Measurements from ENCODE around the gene PDS5B. TPM values are rescaled to one million over a fixed set of nuclear protein-coding genes. Genes with fewer than 3 reads are reported as not detected.

The PDS5B gene
- total RNA-seq, 1 donor from 2014 or later = 60.7 TPM

DNA sequence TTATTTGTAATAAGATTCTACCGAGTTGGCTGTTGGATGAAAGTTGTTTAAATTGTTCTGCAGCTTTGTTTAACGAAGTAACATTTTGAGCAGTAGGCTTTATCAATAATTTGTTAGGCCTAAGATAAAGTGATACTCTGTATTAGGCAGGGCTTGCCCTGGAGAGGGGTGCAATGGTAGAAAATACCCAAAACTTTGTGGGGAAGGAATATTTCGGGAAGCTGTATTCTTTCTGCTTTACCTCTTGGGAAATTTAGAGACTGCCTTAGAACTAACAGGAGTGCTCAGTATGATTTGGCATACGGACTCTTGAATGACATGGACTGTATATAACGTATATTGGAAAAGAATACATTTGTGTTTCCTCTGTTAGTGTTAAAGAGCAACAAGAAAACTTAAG lies 2.5 kb downstream of the PDS5B start:
- intact Hi-C loops (cut with micrococcal nuclease) = loop anchor here (5.0 kb wide), 6 partner anchors 444 to 1089 kb away; partner anchors contain the start of gene FRY

- intact Hi-C loops (cut with micrococcal nuclease) = loop anchor here (5.0 kb wide), 6 partner anchors 443 to 1088 kb away; partner anchors contain the start of gene FRY
These were observed 3.2 kb downstream of the PDS5B start for GRCh38 chr13:32589471-32589870.

- intact Hi-C loops (cut with micrococcal nuclease) = no loop called here
These were observed 4.0 kb downstream of the PDS5B start for GRCh38 chr13:32590266-32590665.

GRCh38 chr13:32592082-32592481 lies 5.8 kb downstream of the PDS5B start:
- intact Hi-C loops (cut with micrococcal nuclease) = no loop called here

DNA sequence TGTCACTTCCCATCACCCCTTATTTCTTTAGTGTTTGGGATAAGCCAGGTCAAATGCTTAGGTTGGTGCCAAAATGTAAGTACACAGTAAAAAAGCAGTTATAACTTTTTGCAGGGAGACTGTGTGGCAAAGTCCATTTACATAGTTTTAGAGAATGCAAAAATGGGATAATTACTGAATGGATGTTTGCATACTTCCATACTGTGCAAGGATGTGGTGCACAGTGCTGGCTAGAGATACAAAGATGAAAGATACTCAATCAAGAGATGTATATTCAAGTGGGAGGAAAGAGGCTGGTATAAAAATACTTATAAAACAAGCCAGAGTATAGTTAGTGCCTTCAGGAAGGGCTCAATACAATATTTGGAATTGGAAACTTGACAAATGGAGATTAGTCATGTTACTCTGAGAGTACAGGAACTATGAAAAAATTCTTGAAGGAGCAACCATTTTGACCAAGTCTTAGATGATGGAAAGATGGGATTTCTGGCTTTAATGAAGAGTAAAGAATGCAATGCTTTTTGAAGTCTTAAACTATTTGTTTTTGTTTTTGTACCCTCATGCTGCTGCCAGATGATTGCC lies 8.0 kb downstream of the PDS5B start:
- intact Hi-C loops (cut with micrococcal nuclease) = no loop called here

DNA sequence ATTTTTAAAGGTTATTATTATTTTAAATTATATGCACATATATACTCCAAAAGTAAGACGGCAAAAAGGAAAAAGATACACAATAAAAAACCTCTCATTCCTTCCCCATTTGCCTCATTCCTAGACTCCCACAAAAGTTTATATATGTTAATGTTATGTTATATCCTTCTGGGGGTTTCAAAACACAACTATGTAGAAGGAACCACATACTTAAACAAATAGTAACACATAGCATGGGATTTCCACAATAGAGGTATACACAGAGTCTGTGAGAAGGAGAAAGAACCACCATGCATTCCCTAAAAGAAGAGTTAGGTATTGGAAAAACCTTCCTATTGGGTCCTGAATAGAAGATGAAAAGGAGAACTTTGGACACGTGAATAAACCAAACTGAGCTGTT lies 9.1 kb downstream of the PDS5B start:
- intact Hi-C loops (cut with micrococcal nuclease) = no loop called here

GRCh38 chr13:32600890-32601289 lies 14.6 kb downstream of the PDS5B start:
- intact Hi-C loops (cut with micrococcal nuclease) = no loop called here

DNA sequence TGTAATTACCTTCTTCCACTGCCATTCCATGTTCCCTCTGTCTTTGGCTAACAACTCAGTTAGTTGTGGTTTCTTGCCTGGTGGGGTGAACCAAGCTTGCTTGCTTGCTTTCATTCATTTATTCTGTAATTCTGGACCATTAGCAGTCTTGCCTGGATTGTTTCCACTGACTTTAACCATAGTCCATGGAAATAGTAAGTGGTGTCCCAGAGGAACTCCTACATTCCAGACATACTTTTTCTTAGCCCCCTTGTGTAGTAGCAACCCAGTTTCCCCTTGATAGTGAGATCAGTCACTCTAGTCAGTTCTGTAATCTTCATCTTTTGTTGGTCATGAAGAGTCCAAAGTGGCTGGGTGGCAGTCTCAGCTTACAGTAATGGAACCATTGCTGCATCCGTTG lies 23.2 kb downstream of the PDS5B start:
- intact Hi-C loops (cut with micrococcal nuclease) = no loop called here

GRCh38 chr13:32610538-32610937 lies 24.3 kb downstream of the PDS5B start:
- intact Hi-C loops (cut with micrococcal nuclease) = no loop called here

DNA sequence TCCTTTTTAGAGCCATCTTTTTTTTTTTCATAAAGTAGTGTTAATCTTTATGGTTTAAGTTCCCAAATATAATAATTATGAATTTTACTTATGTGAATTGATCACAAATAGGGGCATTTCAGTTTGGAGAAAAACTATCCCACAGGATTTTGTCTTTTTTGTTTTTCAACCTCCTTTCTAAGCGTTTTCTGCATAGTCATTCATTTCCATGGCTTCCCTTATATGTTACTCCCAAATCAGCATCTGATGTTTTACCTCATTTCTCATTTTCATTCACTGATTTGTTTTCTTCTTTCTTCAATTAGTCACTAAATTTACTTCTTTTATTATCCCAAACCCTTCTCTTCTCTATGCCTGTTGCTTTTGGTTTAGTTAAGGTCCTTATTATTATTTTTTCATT lies 24.7 kb downstream of the PDS5B start:
- intact Hi-C loops (cut with micrococcal nuclease) = no loop called here

DNA sequence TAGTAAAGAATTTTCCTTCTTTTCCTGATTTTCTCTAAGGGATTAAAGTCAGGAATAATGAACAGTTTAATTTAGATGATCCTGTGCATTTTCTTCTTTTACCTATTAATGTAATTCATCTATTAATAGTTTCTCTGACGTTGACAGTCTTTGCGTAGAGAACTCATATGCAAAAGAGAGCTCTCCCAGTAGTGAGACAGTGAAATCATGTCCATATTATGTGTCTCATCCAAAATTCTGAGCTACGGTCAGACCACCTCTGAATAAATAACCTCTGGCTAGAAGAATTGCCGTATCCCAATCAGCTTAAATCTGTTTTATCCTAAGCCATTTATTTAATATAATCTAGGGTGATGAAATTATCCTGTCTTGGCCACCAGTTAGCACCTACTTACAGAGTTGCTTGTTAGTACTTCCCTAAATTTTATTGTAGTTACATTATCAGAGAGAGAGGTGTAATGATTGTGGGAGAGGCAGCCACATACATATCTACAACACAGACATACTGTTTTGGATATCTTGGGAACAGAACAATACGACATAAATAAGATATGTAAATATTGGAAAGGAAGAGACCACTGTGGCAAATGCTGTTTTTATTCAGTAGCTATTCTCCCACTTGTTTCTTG lies 30.7 kb downstream of the PDS5B start:
- intact Hi-C loops (cut with micrococcal nuclease) = no loop called here

DNA sequence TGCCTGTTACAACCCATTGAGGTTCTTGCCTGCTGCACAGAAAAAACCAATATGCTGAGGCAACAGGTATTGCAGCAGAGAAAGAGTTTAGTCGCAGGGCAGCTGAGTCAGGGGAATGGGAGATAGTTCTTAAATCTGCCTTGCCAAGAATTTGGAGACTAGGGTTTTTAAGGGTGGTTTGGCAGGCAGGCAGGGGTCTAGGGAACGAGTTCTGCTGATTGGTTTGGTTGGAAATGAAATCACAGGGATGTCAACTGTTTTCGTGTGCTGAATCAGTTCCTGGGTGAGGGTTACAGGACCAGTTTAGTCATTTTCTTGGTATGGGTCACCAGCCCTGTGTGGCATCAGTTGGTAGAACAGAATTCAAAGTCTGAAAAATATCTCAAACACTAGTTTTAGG lies 36.6 kb downstream of the PDS5B start:
- intact Hi-C loops (cut with micrococcal nuclease) = no loop called here

- intact Hi-C loops (cut with micrococcal nuclease) = no loop called here
These were observed 38.2 kb downstream of the PDS5B start for GRCh38 chr13:32624441-32624840.

- intact Hi-C loops (cut with micrococcal nuclease) = no loop called here
These were observed 41.5 kb downstream of the PDS5B start for GRCh38 chr13:32627793-32628192.

DNA sequence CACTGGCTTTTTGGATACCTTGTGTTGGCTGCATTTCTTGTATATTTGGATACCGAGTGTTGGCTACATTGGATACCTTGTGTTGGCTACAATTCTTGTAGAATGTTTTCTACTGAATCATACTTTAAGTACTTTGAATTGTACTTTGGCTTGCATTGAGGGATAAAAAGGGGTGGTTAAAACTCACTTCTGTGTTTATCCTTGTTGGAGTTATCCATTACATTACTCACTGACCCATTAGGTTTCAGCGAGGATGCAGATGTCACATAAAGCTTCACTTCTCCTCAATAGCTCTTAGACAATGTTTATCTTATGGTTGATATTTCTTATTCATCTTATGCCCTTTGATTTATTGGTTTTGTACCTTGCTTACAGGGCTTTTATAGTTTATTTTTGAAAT lies 43.1 kb downstream of the PDS5B start:
- intact Hi-C loops (cut with micrococcal nuclease) = no loop called here

GRCh38 chr13:32629866-32630265 lies 43.6 kb downstream of the PDS5B start:
- intact Hi-C loops (cut with micrococcal nuclease) = no loop called here

- intact Hi-C loops (cut with micrococcal nuclease) = no loop called here
These were observed 46.2 kb downstream of the PDS5B start for GRCh38 chr13:32632343-32632909.

- intact Hi-C loops (cut with micrococcal nuclease) = loop anchor here (5.0 kb wide), 4 partner anchors 169 to 1086 kb away; partner anchors contain the start of genes BRCA2 and ZAR1L
These were observed 50.5 kb downstream of the PDS5B start for GRCh38 chr13:32636711-32637110.

DNA sequence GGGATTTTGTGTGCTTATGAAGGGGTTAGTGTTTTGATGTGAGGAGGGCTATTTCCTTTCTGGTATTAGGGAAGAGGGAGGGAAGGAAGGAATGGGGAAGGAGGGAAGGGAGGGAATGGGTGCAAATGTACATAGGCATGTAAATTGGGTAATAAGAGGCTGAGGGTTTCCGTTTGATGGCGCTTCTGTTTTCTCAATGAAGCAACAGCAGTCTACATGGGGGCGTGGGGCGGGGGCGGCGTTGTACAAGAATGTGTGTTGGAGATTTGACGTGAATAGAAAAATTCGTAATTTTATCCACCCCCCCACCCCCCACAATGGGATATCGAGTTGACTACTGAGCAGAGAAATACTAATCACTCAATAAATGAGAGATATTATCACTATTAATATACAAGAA lies 52.5 kb downstream of the PDS5B start:
- intact Hi-C loops (cut with micrococcal nuclease) = loop anchor here (1.0 to 5.0 kb wide), 9 partner anchors 12 to 1084 kb away; partner anchors contain the start of genes BRCA2, N4BP2L2, PDS5B and ZAR1L

GRCh38 chr13:32639502-32640105 lies 53.4 kb downstream of the PDS5B start:
- intact Hi-C loops (cut with micrococcal nuclease) = loop anchor here (1.0 to 5.0 kb wide), 9 partner anchors 11 to 1083 kb away; partner anchors contain the start of genes BRCA2, N4BP2L2, PDS5B and ZAR1L

DNA sequence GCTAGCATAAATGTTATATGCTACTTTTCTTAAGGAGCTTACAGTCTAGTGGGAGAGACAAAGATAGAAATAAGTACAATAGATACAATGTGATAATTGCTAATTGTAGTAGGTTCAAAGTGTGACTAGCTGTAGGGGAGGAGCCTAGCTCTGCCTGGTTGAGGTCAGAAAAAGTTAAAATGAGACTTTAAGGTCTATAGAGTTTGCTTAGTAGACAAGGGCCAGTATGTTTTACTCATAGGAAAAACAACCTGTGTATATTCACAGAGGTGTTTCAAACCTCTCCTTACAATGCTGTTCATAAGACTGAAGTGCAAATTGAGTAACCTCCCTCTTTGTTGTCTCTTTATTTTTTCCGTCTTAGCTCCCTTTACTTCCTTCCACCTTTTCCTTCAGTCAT lies 56.1 kb downstream of the PDS5B start:
- intact Hi-C loops (cut with micrococcal nuclease) = no loop called here

DNA sequence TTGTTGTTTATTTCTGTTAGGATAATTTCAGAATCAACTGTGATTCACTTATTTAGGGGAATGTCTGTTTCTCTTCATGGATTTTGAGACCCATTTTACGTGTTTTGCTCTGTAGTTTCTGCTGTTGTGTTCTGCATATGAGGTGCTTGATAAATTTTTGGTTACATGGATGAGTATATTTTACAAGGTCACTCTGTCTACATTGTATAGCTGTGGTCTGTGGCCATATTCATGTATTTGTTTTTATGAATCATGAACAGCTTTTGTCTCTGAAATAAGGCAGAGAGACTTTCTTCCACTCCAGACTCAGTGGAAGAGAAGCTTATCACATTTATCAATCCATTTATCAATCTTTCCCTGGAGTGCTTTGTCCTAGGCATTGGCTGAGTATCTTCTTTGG lies 56.6 kb downstream of the PDS5B start:
- intact Hi-C loops (cut with micrococcal nuclease) = no loop called here

Measured in T-helper 1 cell treated with Interleukin-12 subunit alpha and Interleukin-12 subunit beta and Interleukin-4 antibody, amounts not matched to agents 30 ng/mL and 1 ng/mL, for 36 hours (primary cell).